Gastrocnemius medialis (tissue), 4 donors: ENCODE measurements around the gene ATG9B.

Experiments used
- POLR2A ChIP-seq, 2 donors: fragments of 450-650 bp; IDR thresholded peaks; one replicate each; pipeline ENCODE4 v1.6.1; 2017; ENCODE audit warnings: antibody characterized with exemption in 2 of 2, mild to moderate bottlenecking in 2 of 2, moderate library complexity in 2 of 2
- TF ChIP-seq, protein P1 (sequence below), 5 experiments: fragments of 450-650 bp in 3 of 5; fragments of 200-600 bp in 2 of 5; sonication (generic) in 2 of 5; IDR thresholded peaks in 4 of 5; conservative IDR thresholded peaks in 1 of 5; 1 replicate in 4 of 5; 2 replicates in 1 of 5; pipeline ENCODE4 v1.5.1; 2016 to 2019; ENCODE audit warnings: antibody characterized with exemption in 5 of 5, mild to moderate bottlenecking in 3 of 5, moderate library complexity in 3 of 5

DNA sequence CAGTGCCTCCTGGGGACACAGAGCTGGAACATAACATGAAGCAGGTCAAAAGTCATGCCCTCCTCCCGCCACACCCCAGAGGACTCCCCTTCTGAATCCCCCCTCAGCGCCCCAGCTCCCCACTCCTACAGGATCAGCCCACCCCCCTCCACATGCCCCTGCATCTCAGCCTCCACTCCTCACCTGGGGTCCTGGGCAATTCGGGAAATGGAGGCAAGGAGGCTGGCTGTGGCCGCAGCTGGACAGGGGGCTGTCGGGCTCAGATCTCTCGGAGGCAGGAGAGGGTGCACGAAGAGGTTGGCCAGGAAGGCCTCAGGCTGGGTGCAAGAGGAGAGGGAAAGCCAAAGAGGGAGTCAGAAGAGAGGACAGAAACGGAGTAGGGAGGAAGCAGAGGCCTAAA is 7.8 kb downstream of the ATG9B start:
- TF ChIP-seq, protein P1, sequence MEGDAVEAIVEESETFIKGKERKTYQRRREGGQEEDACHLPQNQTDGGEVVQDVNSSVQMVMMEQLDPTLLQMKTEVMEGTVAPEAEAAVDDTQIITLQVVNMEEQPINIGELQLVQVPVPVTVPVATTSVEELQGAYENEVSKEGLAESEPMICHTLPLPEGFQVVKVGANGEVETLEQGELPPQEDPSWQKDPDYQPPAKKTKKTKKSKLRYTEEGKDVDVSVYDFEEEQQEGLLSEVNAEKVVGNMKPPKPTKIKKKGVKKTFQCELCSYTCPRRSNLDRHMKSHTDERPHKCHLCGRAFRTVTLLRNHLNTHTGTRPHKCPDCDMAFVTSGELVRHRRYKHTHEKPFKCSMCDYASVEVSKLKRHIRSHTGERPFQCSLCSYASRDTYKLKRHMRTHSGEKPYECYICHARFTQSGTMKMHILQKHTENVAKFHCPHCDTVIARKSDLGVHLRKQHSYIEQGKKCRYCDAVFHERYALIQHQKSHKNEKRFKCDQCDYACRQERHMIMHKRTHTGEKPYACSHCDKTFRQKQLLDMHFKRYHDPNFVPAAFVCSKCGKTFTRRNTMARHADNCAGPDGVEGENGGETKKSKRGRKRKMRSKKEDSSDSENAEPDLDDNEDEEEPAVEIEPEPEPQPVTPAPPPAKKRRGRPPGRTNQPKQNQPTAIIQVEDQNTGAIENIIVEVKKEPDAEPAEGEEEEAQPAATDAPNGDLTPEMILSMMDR (IDR thresholded peaks at IDR 0.05 in 4 of 5, conservative IDR thresholded peaks at IDR 0.05 in 1 of 5), result no peak
- no peak for TF ChIP-seq POLR2A (IDR thresholded peaks at IDR 0.05)
